ENCODE measurements around the gene DPP6. TPM values are rescaled to one million over a fixed set of nuclear protein-coding genes. Genes with fewer than 3 reads are reported as not detected.

Gene DPP6
- polyA plus RNA-seq, 1 donor (not counting 4 experiments of a cell fraction or from before 2014, with no cell fraction given) = not detected

DNA sequence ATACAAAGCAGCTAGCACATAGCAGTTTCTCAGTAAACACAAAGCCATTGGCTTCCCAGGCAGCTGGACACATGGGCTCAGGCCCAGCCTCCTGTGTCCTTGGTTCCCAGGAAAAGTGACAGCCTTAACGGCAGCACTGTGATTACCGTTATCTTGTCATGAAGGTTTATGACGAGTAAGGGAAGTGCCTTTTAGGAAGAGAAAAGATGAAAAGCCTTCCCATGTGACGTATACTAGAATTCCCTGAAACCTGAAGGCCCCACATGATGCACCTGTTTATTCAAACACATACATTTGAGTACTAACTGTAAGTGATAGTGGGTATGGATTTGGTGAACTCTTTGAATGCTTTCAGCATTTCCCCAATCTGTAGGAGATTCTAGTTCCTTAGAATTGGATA, 244.2 kb downstream of the DPP6 start:
- Histone ChIP-seq H3K27ac (ENCODE audit: control insufficient read depth, insufficient read depth, low read length) (no peak overlapping the region), H3K36me3 (ENCODE audit: control insufficient read depth in 2 of 2, extremely low read depth in 1 of 2, insufficient read depth in 2 of 2, low read length in 2 of 2) (no peaks in the 10 kb centered on the region), H3K9ac (ENCODE audit: control insufficient read depth, extremely low read depth, insufficient read depth, low read length) (no peak overlapping the region), H3K4me1 (ENCODE audit: control insufficient read depth, extremely low read depth, insufficient read depth, low read length) (no peaks in the 10 kb centered on the region), H4K20me1 (ENCODE audit: control insufficient read depth, extremely low read depth, insufficient read depth, low read length) (no peaks in the 10 kb centered on the region), H3K9me3 (ENCODE audit: control insufficient read depth, low read depth, low read length) (peaks cover 3% of the 10 kb centered on the region), H3K4me2 (ENCODE audit: control insufficient read depth, extremely low read depth, insufficient read depth, low read depth, low read length) (no peak overlapping the region), H2AFZ (ENCODE audit: control insufficient read depth, low read length) (no peak overlapping the region), H3K9me1 (ENCODE audit: control insufficient read depth, extremely low read depth, insufficient read depth, low read length) (no peaks in the 10 kb centered on the region), H3K27me3 (ENCODE audit: control insufficient read depth, extremely low read depth, insufficient read depth, low read length) (no peaks in the 10 kb centered on the region), H3K4me3 (ENCODE audit: control insufficient read depth in 2 of 3, extremely low read depth in 1 of 3, insufficient read depth in 2 of 3, low read depth in 1 of 3, low read length in 3 of 3) (no peak overlapping the region), H3K79me2 (ENCODE audit: control insufficient read depth, insufficient read depth, low read length) (no peaks in the 10 kb centered on the region)
- no peak for TF ChIP-seq EZH2 (IDR thresholded peaks at IDR 0.05; ENCODE audit: low read length)
- TF ChIP-seq, protein P1, sequence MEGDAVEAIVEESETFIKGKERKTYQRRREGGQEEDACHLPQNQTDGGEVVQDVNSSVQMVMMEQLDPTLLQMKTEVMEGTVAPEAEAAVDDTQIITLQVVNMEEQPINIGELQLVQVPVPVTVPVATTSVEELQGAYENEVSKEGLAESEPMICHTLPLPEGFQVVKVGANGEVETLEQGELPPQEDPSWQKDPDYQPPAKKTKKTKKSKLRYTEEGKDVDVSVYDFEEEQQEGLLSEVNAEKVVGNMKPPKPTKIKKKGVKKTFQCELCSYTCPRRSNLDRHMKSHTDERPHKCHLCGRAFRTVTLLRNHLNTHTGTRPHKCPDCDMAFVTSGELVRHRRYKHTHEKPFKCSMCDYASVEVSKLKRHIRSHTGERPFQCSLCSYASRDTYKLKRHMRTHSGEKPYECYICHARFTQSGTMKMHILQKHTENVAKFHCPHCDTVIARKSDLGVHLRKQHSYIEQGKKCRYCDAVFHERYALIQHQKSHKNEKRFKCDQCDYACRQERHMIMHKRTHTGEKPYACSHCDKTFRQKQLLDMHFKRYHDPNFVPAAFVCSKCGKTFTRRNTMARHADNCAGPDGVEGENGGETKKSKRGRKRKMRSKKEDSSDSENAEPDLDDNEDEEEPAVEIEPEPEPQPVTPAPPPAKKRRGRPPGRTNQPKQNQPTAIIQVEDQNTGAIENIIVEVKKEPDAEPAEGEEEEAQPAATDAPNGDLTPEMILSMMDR (optimal IDR thresholded peaks at IDR 0.05 in 1 of 3, IDR thresholded peaks at IDR 0.05 in 1 of 3, conservative IDR thresholded peaks at IDR 0.05 in 1 of 3; ENCODE audit: extremely low read depth in 1 of 3, insufficient read depth in 2 of 3, low read length in 3 of 3) = no peak
- no peak for FAIRE-seq
- DNase-seq (ENCODE audit: low read depth, low spot score) = no peak
- dilution Hi-C loops (cut with MboI; ENCODE audit: extremely low pct_ligation_motif_present, low sequenced_read_pairs) = no loop called here

DNA sequence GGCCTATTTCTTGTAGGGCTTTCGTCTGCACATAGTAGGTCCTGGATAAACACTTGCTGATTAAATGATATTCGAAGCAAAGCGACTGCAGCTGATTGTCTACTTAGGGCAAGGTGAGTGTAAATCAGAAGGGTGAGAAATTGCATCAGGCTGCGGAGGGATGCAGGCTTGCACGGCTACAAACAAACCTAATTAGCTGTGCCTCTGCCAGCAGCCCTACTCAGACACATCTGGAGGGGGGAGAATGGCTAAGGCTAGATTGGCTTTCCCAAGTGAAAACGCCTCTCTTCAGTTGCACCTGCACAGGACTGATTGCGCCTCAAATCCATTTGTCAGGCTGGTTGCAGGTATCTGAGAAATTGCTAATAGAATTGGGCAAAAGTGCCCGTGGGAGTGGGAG, 247.5 kb downstream of the DPP6 start:
- H3K9ac ChIP-seq (ENCODE audit: control insufficient read depth, extremely low read depth, insufficient read depth, low read length) = no peak overlapping the region
- H3K4me1 ChIP-seq (ENCODE audit: control insufficient read depth, extremely low read depth, insufficient read depth, low read length) = no peaks in the 10 kb centered on the region
- DNase-seq (ENCODE audit: low read depth, low spot score) (no peak), FAIRE-seq (no peak)
- H3K4me2 ChIP-seq (ENCODE audit: control insufficient read depth, extremely low read depth, insufficient read depth, low read depth, low read length) = no peak overlapping the region
- H3K27ac ChIP-seq (ENCODE audit: control insufficient read depth, insufficient read depth, low read length) = no peak overlapping the region
- H2AFZ ChIP-seq (ENCODE audit: control insufficient read depth, low read length) = no peak overlapping the region
- no peaks in the 10 kb centered on the region for H3K27me3 ChIP-seq (ENCODE audit: control insufficient read depth, extremely low read depth, insufficient read depth, low read length)
- no peaks in the 10 kb centered on the region for H3K79me2 ChIP-seq (ENCODE audit: control insufficient read depth, insufficient read depth, low read length)
- dilution Hi-C loops (cut with MboI; ENCODE audit: extremely low pct_ligation_motif_present, low sequenced_read_pairs) = no loop called here
- no peaks in the 10 kb centered on the region for H3K36me3 ChIP-seq (ENCODE audit: control insufficient read depth in 2 of 2, extremely low read depth in 1 of 2, insufficient read depth in 2 of 2, low read length in 2 of 2)
- no peaks in the 10 kb centered on the region for H3K9me1 ChIP-seq (ENCODE audit: control insufficient read depth, extremely low read depth, insufficient read depth, low read length)
- no peaks in the 10 kb centered on the region for H4K20me1 ChIP-seq (ENCODE audit: control insufficient read depth, extremely low read depth, insufficient read depth, low read length)
- TF ChIP-seq, protein P1 (optimal IDR thresholded peaks at IDR 0.05 in 1 of 3, IDR thresholded peaks at IDR 0.05 in 1 of 3, conservative IDR thresholded peaks at IDR 0.05 in 1 of 3; ENCODE audit: extremely low read depth in 1 of 3, insufficient read depth in 2 of 3, low read length in 3 of 3) = no peak
- no peak for TF ChIP-seq EZH2 (IDR thresholded peaks at IDR 0.05; ENCODE audit: low read length)
- H3K9me3 ChIP-seq (ENCODE audit: control insufficient read depth, low read depth, low read length) = peaks cover 5% of the 10 kb centered on the region
- no peak overlapping the region for H3K4me3 ChIP-seq (ENCODE audit: control insufficient read depth in 2 of 3, extremely low read depth in 1 of 3, insufficient read depth in 2 of 3, low read depth in 1 of 3, low read length in 3 of 3)

Measured in keratinocyte (primary cell).